Smooth muscle cell of the brain vasculature (primary cell): Measurements from ENCODE around the gene CAPRIN2.
A peak's percentile ranks its signal among the peaks of the same experiment; 100 is the strongest.

ENCODE experiments used
- DNase-seq: peaks from one replicate; pipeline ENCODE4 v3.0.0-alpha.2; 2012; ENCODE audit warnings: low read depth, low spot score

The CAPRIN2 gene

GRCh38 chr12:30754750-30755394 lies at the start of gene CAPRIN2:
CAPRIN2 (minus strand) TSS chr12:30754951; CDS start chr12:30753520, 1,431 bp downstream.
- peak; percentile 89 for DNase-seq

- no peak for DNase-seq
Measured at GRCh38 chr12:30797689-30798088, 42.9 kb upstream of the CAPRIN2 start.

GRCh38 chr12:30796891-30797371 lies 42.2 kb upstream of the CAPRIN2 start:
- DNase-seq: no peak

GRCh38 chr12:30796313-30796780 lies 41.6 kb upstream of the CAPRIN2 start:
- no peak for DNase-seq

- DNase-seq: peak; percentile 68
Measured at GRCh38 chr12:30795410-30796312, 40.9 kb upstream of the CAPRIN2 start.

GRCh38 chr12:30794591-30795409 lies 40.0 kb upstream of the CAPRIN2 start:
- DNase-seq: peak; percentile 89

GRCh38 chr12:30794020-30794419 lies 39.3 kb upstream of the CAPRIN2 start:
- DNase-seq: no peak

- DNase-seq: no peak
Measured at GRCh38 chr12:30792648-30793499, 38.1 kb upstream of the CAPRIN2 start.

- DNase-seq: no peak
Measured at GRCh38 chr12:30792085-30792484, 37.3 kb upstream of the CAPRIN2 start.

- no peak for DNase-seq
Measured at GRCh38 chr12:30788754-30789153, 34.0 kb upstream of the CAPRIN2 start.

GRCh38 chr12:30785630-30786029 lies 30.9 kb upstream of the CAPRIN2 start:
- no peak for DNase-seq

GRCh38 chr12:30784508-30784907 lies 29.8 kb upstream of the CAPRIN2 start:
- no peak for DNase-seq

- no peak for DNase-seq
Measured at GRCh38 chr12:30783946-30784345, 29.2 kb upstream of the CAPRIN2 start.

GRCh38 chr12:30782316-30783173 lies 27.8 kb upstream of the CAPRIN2 start:
- DNase-seq: no peak

GRCh38 chr12:30779578-30779977 lies 24.8 kb upstream of the CAPRIN2 start:
- no peak for DNase-seq

- DNase-seq: no peak
Measured at GRCh38 chr12:30779178-30779577, 24.4 kb upstream of the CAPRIN2 start.

- DNase-seq: no peak
Measured at GRCh38 chr12:30774599-30774998, 19.8 kb upstream of the CAPRIN2 start.

- DNase-seq: no peak
Measured at GRCh38 chr12:30769802-30770201, 15.1 kb upstream of the CAPRIN2 start.

- DNase-seq: no peak
Measured at GRCh38 chr12:30764251-30764650, 9.5 kb upstream of the CAPRIN2 start.

GRCh38 chr12:30763053-30763452 lies 8.3 kb upstream of the CAPRIN2 start:
- DNase-seq: no peak
